WTC11 (cell line): Measurements from ENCODE around the gene PCDHGA4. TPM values are rescaled to one million over a fixed set of nuclear protein-coding genes. Genes with fewer than 3 reads are reported as not detected.

Source experiments
- CREM ChIP-seq: sonication (generic); formaldehyde crosslinking; IDR thresholded peaks from 2 replicates; pipeline ENCODE4 v1.8.1; 2022; ENCODE audit warnings: mild to moderate bottlenecking, missing genetic modification reagents, moderate library complexity
- ELF4 ChIP-seq: sonication (generic); formaldehyde crosslinking; IDR thresholded peaks from 2 replicates; pipeline ENCODE4 v1.8.1; 2022; ENCODE audit warnings: low read depth, mild to moderate bottlenecking, moderate library complexity, missing genetic modification reagents
- GABPB1 ChIP-seq: sonication (generic); formaldehyde crosslinking; IDR thresholded peaks from 2 replicates; pipeline ENCODE4 v1.8.1; 2023; ENCODE audit warnings: mild to moderate bottlenecking, missing genetic modification reagents
- JUN ChIP-seq: sonication (generic); formaldehyde crosslinking; IDR thresholded peaks from 2 replicates; pipeline ENCODE4 v1.8.0; 2023; ENCODE audit warnings: mild to moderate bottlenecking, missing genetic modification reagents
- MYBL2 ChIP-seq: sonication (generic); formaldehyde crosslinking; IDR thresholded peaks from 2 replicates; pipeline ENCODE4 v1.8.1; 2023; ENCODE audit warnings: mild to moderate bottlenecking, moderate library complexity, missing genetic modification reagents
- NFE2L1 ChIP-seq: sonication (generic); formaldehyde crosslinking; IDR thresholded peaks from 2 replicates; pipeline ENCODE4 v1.8.1; 2023; ENCODE audit warnings: missing genetic modification reagents
- NR1H2 ChIP-seq: sonication (generic); formaldehyde crosslinking; IDR thresholded peaks from 2 replicates; pipeline ENCODE4 v1.9.0; 2021; ENCODE audit warnings: mild to moderate bottlenecking, moderate library complexity, missing genetic modification reagents
- NR3C1 ChIP-seq: sonication (generic); formaldehyde crosslinking; conservative IDR thresholded peaks from 2 replicates; pipeline ENCODE4 v1.8.1; 2023; ENCODE audit warnings: low read depth, mild to moderate bottlenecking, missing genetic modification reagents
- RELA ChIP-seq: sonication (generic); formaldehyde crosslinking; IDR thresholded peaks from 2 replicates; pipeline ENCODE4 v1.8.1; 2022; ENCODE audit warnings: missing genetic modification reagents, mild to moderate bottlenecking, borderline replicate concordance
- SP1 ChIP-seq: sonication (generic); formaldehyde crosslinking; conservative IDR thresholded peaks from 2 replicates; pipeline ENCODE4 v1.8.1; 2022; ENCODE audit warnings: missing genetic modification reagents
- TEAD1 ChIP-seq: sonication (generic); formaldehyde crosslinking; IDR thresholded peaks from 2 replicates; pipeline ENCODE4 v1.8.0; 2022; ENCODE audit warnings: mild to moderate bottlenecking, missing genetic modification reagents
- TEAD4 ChIP-seq: sonication (generic); formaldehyde crosslinking; IDR thresholded peaks from 2 replicates; pipeline ENCODE4 v1.8.0; 2022; ENCODE audit warnings: mild to moderate bottlenecking, missing genetic modification reagents
- TP53 ChIP-seq: sonication (generic); formaldehyde crosslinking; IDR thresholded peaks from 2 replicates; pipeline ENCODE4 v1.8.1; 2023; ENCODE audit warnings: mild to moderate bottlenecking, missing genetic modification reagents
- total RNA-seq: library from RNA; stranded (reverse); gene quantifications from 3 replicates; pipeline ENCODE4 v1.2.3, GENCODE V29; 2021
- TF ChIP-seq, protein P1 (sequence below): fragments of 250-450 bp; sonication (Bioruptor Pico); conservative IDR thresholded peaks from 2 replicates; pipeline ENCODE4 v1.9.0; 2021; ENCODE audit warnings: mild to moderate bottlenecking
- TF ChIP-seq, protein P2 (sequence below): sonication (generic); formaldehyde crosslinking; IDR thresholded peaks from 2 replicates; pipeline ENCODE4 v1.8.1; 2022; ENCODE audit warnings: mild to moderate bottlenecking, missing genetic modification reagents, moderate library complexity, borderline replicate concordance
- TF ChIP-seq, protein P3 (sequence below): sonication (generic); formaldehyde crosslinking; IDR thresholded peaks from 2 replicates; pipeline ENCODE4 v1.8.1; 2023; ENCODE audit warnings: mild to moderate bottlenecking, missing genetic modification reagents, borderline replicate concordance
- TF ChIP-seq, protein P4 (sequence below): sonication (generic); formaldehyde crosslinking; IDR thresholded peaks from 2 replicates; pipeline ENCODE4 v1.8.1; 2022; ENCODE audit warnings: missing genetic modification reagents, borderline replicate concordance
- TF ChIP-seq, protein P5 (sequence below): fragments of 200-600 bp; IDR thresholded peaks from 2 replicates; pipeline ENCODE4 v1.8.0; 2022; ENCODE audit warnings: antibody characterized with exemption
- TF ChIP-seq, protein P6 (sequence below): sonication (generic); formaldehyde crosslinking; IDR thresholded peaks from 2 replicates; pipeline ENCODE4 v1.8.1; 2023; ENCODE audit warnings: mild to moderate bottlenecking, missing genetic modification reagents, moderate library complexity
- TF ChIP-seq, protein P7 (sequence below): sonication (generic); formaldehyde crosslinking; IDR thresholded peaks from 2 replicates; pipeline ENCODE4 v1.8.0; 2023; ENCODE audit warnings: missing genetic modification reagents, mild to moderate bottlenecking, borderline replicate concordance

PCDHGA4 gene
- total RNA-seq, 1 experiment from 2014 or later = 3.5 TPM

DNA sequence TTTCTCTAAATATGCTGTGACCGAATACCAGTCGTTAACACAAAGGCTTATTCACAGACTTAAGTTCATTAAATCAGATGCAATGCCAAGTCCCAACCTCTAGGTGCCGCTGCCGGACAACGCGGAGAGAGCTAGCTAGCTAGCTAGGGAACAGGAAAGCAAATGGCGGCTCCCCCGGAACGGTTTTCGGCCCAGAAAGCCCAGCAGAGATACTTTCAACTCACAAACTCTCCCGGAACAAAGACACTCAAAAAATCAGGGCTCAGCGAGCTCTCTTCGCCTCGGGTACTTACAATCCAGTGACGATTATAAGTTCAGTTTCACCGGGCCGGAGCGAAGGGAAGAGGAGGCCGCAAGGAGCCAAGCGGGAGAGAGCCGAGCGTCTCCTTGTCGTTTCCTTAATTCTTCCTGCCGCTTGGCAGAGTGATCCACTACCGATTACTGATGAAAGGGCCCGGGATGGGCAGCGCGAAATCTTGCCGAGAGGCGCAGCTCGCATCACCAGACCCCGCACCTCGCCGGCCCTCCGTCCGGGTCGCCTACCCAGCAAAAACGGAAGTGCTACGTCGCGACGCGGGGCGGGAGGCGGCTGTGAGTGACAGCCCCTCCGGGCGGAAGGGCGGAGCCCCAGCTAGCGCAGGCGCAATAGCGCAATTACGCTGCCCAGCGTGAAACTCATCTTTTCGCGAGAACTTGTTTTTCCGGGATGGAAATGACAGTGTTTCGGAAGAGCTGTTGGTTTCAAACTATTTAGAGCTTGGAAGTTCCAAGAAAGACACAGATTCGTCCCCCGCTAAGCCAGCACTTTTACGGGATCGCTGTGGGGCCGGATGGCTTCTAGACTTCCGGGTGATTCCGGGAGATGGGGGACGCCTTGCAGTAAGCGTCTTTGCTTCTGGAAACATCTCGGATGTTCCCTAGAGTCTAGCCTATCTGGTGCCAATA, 34.3 kb upstream of the PCDHGA4 start, which contains the start of gene TAF7 (continued):
- TF ChIP-seq, protein P1, sequence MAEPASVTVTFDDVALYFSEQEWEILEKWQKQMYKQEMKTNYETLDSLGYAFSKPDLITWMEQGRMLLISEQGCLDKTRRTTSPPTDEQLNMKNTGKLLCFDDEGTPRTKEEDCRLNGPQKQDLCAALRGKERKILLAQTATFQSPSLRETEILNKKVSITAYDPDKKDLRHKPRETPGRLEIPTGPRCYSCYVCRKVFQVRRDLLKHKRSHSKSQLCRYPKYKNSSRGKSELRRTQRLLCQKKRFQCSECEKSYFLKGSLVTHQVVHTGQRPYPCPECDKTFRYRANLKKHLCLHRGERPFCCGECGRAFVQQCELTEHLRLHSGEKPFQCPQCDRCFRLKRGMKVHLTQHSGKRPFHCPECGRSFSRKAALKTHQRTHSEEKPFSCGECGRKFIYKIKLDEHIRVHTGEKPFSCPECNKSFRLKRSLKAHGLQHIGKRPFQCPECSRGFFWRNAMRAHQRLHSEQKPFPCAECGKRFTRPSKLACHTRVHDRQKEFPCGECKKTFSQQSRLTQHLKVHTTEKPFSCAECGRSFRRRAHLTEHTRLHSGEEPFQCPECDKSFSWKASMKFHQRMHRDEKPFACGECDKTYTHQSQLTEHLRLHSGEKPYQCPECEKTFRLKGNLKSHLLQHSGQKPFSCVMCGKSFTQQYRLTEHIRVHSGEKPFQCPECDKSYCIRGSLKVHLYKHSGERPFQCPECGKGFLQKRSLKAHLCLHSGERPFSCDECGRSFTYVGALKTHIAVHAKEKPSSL (CRISPR knock-in tag) = no peak
- TF ChIP-seq NFE2L1 (CRISPR knock-in tag) (0 out of 2 replicates have a peak, but pooled peaks have one; percentile 28), TP53 (CRISPR knock-in tag) (0 out of 2 replicates have a peak, but pooled peaks have one; percentile 19), ELF4 (CRISPR knock-in tag) (0 out of 2 replicates have a peak, but pooled peaks have one; percentile 12), CREM (CRISPR knock-in tag) (0 out of 2 replicates have a peak, but pooled peaks have one; percentile 81), JUN (CRISPR knock-in tag) (peak; percentile 57; the same call in 1 of the 2 replicates), NR3C1 (no peak), SP1 (peak; percentile 77), TEAD1 (peak; percentile 83), RELA (CRISPR knock-in tag) (0 out of 2 replicates have a peak, but pooled peaks have one; percentile 20), TEAD4 (CRISPR knock-in tag) (0 out of 2 replicates have a peak, but pooled peaks have one; percentile 44), GABPB1 (CRISPR knock-in tag) (peak; percentile 44; the same call in 1 of the 2 replicates), NR1H2 (CRISPR knock-in tag) (0 out of 2 replicates have a peak, but pooled peaks have one; percentile 48), MYBL2 (0 out of 2 replicates have a peak, but pooled peaks have one; percentile 65)
- TF ChIP-seq, protein P2, sequence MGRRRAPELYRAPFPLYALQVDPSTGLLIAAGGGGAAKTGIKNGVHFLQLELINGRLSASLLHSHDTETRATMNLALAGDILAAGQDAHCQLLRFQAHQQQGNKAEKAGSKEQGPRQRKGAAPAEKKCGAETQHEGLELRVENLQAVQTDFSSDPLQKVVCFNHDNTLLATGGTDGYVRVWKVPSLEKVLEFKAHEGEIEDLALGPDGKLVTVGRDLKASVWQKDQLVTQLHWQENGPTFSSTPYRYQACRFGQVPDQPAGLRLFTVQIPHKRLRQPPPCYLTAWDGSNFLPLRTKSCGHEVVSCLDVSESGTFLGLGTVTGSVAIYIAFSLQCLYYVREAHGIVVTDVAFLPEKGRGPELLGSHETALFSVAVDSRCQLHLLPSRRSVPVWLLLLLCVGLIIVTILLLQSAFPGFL (CRISPR knock-in tag) = no peak
- TF ChIP-seq, protein P3, sequence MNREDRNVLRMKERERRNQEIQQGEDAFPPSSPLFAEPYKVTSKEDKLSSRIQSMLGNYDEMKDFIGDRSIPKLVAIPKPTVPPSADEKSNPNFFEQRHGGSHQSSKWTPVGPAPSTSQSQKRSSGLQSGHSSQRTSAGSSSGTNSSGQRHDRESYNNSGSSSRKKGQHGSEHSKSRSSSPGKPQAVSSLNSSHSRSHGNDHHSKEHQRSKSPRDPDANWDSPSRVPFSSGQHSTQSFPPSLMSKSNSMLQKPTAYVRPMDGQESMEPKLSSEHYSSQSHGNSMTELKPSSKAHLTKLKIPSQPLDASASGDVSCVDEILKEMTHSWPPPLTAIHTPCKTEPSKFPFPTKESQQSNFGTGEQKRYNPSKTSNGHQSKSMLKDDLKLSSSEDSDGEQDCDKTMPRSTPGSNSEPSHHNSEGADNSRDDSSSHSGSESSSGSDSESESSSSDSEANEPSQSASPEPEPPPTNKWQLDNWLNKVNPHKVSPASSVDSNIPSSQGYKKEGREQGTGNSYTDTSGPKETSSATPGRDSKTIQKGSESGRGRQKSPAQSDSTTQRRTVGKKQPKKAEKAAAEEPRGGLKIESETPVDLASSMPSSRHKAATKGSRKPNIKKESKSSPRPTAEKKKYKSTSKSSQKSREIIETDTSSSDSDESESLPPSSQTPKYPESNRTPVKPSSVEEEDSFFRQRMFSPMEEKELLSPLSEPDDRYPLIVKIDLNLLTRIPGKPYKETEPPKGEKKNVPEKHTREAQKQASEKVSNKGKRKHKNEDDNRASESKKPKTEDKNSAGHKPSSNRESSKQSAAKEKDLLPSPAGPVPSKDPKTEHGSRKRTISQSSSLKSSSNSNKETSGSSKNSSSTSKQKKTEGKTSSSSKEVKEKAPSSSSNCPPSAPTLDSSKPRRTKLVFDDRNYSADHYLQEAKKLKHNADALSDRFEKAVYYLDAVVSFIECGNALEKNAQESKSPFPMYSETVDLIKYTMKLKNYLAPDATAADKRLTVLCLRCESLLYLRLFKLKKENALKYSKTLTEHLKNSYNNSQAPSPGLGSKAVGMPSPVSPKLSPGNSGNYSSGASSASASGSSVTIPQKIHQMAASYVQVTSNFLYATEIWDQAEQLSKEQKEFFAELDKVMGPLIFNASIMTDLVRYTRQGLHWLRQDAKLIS (CRISPR knock-in tag) = no peak
- TF ChIP-seq, protein P4, sequence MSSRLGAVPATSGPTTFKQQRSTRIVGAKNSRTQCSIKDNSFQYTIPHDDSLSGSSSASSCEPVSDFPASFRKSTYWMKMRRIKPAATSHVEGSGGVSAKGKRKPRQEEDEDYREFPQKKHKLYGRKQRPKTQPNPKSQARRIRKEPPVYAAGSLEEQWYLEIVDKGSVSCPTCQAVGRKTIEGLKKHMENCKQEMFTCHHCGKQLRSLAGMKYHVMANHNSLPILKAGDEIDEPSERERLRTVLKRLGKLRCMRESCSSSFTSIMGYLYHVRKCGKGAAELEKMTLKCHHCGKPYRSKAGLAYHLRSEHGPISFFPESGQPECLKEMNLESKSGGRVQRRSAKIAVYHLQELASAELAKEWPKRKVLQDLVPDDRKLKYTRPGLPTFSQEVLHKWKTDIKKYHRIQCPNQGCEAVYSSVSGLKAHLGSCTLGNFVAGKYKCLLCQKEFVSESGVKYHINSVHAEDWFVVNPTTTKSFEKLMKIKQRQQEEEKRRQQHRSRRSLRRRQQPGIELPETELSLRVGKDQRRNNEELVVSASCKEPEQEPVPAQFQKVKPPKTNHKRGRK (CRISPR knock-in tag) = no peak
- TF ChIP-seq, protein P5, sequence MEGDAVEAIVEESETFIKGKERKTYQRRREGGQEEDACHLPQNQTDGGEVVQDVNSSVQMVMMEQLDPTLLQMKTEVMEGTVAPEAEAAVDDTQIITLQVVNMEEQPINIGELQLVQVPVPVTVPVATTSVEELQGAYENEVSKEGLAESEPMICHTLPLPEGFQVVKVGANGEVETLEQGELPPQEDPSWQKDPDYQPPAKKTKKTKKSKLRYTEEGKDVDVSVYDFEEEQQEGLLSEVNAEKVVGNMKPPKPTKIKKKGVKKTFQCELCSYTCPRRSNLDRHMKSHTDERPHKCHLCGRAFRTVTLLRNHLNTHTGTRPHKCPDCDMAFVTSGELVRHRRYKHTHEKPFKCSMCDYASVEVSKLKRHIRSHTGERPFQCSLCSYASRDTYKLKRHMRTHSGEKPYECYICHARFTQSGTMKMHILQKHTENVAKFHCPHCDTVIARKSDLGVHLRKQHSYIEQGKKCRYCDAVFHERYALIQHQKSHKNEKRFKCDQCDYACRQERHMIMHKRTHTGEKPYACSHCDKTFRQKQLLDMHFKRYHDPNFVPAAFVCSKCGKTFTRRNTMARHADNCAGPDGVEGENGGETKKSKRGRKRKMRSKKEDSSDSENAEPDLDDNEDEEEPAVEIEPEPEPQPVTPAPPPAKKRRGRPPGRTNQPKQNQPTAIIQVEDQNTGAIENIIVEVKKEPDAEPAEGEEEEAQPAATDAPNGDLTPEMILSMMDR = peak; percentile 85
- TF ChIP-seq, protein P6, sequence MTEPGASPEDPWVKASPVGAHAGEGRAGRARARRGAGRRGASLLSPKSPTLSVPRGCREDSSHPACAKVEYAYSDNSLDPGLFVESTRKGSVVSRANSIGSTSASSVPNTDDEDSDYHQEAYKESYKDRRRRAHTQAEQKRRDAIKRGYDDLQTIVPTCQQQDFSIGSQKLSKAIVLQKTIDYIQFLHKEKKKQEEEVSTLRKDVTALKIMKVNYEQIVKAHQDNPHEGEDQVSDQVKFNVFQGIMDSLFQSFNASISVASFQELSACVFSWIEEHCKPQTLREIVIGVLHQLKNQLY (CRISPR knock-in tag) = no peak
- TF ChIP-seq, protein P7, sequence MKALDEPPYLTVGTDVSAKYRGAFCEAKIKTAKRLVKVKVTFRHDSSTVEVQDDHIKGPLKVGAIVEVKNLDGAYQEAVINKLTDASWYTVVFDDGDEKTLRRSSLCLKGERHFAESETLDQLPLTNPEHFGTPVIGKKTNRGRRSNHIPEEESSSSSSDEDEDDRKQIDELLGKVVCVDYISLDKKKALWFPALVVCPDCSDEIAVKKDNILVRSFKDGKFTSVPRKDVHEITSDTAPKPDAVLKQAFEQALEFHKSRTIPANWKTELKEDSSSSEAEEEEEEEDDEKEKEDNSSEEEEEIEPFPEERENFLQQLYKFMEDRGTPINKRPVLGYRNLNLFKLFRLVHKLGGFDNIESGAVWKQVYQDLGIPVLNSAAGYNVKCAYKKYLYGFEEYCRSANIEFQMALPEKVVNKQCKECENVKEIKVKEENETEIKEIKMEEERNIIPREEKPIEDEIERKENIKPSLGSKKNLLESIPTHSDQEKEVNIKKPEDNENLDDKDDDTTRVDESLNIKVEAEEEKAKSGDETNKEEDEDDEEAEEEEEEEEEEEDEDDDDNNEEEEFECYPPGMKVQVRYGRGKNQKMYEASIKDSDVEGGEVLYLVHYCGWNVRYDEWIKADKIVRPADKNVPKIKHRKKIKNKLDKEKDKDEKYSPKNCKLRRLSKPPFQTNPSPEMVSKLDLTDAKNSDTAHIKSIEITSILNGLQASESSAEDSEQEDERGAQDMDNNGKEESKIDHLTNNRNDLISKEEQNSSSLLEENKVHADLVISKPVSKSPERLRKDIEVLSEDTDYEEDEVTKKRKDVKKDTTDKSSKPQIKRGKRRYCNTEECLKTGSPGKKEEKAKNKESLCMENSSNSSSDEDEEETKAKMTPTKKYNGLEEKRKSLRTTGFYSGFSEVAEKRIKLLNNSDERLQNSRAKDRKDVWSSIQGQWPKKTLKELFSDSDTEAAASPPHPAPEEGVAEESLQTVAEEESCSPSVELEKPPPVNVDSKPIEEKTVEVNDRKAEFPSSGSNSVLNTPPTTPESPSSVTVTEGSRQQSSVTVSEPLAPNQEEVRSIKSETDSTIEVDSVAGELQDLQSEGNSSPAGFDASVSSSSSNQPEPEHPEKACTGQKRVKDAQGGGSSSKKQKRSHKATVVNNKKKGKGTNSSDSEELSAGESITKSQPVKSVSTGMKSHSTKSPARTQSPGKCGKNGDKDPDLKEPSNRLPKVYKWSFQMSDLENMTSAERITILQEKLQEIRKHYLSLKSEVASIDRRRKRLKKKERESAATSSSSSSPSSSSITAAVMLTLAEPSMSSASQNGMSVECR (CRISPR knock-in tag) = peak; percentile 92
